Smooth muscle cell (in vitro differentiated cells): Measurements from ENCODE around the gene PEAK1. TPM values are rescaled to one million over a fixed set of nuclear protein-coding genes. Genes with fewer than 3 reads are reported as not detected.

ENCODE experiments used
- DNase-seq: peaks from one replicate; lab custom pipeline; 2025; ENCODE audit not compliant: unreplicated experiment; lab: John Stamatoyannopoulos, UW
- H2AFZ ChIP-seq: fragments of 200-600 bp; sonication (generic); 2 replicates; pipeline ENCODE4 v1.6.0; 2016; ENCODE audit warnings: antibody characterized with exemption, low read depth, mild to moderate bottlenecking
- H3F3A ChIP-seq: fragments of 200-600 bp; sonication (generic); 2 replicates; pipeline ENCODE4 v1.6.0; 2017; ENCODE audit warnings: antibody characterized with exemption, low read depth
- H3K27ac ChIP-seq: fragments of 200-600 bp; sonication (generic); 2 replicates; pipeline ENCODE4 v1.5.1; 2016; ENCODE audit warnings: low read depth, mild to moderate bottlenecking
- H3K27me3 ChIP-seq: fragments of 200-600 bp; sonication (generic); 2 replicates; pipeline ENCODE4 v1.6.1; 2016; ENCODE audit warnings: low read depth, mild to moderate bottlenecking
- H3K36me3 ChIP-seq: fragments of 200-600 bp; sonication (generic); 2 replicates; pipeline ENCODE4 v1.5.1; 2016; ENCODE audit warnings: low read depth
- H3K4me1 ChIP-seq: fragments of 200-600 bp; sonication (generic); 2 replicates; pipeline ENCODE4 v1.5.1; 2016; ENCODE audit warnings: low read depth
- H3K4me2 ChIP-seq: fragments of 200-600 bp; sonication (generic); 2 replicates; pipeline ENCODE4 v1.6.0; 2016; ENCODE audit warnings: mild to moderate bottlenecking
- H3K4me3 ChIP-seq: fragments of 200-600 bp; sonication (generic); 2 replicates; pipeline ENCODE4 v1.5.1; 2016; ENCODE audit warnings: mild to moderate bottlenecking
- H3K79me2 ChIP-seq: fragments of 200-600 bp; sonication (generic); 2 replicates; pipeline ENCODE4 v1.6.0; 2016; ENCODE audit warnings: low read depth, mild to moderate bottlenecking
- H3K9ac ChIP-seq: fragments of 200-600 bp; sonication (generic); 2 replicates; pipeline ENCODE4 v1.6.0; 2016; ENCODE audit warnings: low read depth
- H3K9me3 ChIP-seq: fragments of 200-600 bp; sonication (generic); replicated peaks from 2 replicates; pipeline ENCODE4 v1.5.1; 2016; ENCODE audit warnings: low read depth
- H4K20me1 ChIP-seq: fragments of 200-600 bp; sonication (generic); 2 replicates; pipeline ENCODE4 v1.6.0; 2016; ENCODE audit warnings: low read depth
- CTCF ChIP-seq: fragments of 200-600 bp; sonication (generic); IDR thresholded peaks from 2 replicates; pipeline ENCODE4 v1.5.1; 2017; ENCODE audit warnings: borderline replicate concordance, mild to moderate bottlenecking, antibody characterized with exemption; ENCODE audit not compliant: insufficient read depth, poor library complexity, severe bottlenecking
- WGBS: methylation state at CpG from one replicate; pipeline ENCODE4 v1.1.7; 2016; ENCODE audit warnings: low lambda C conversion rate; 5-methylcytosine and 5-hydroxymethylcytosine counted together
- polyA plus RNA-seq: library from polyadenylated mRNA; unstranded; fragments of >200 nt; fragmentation: Nextera tagmentation; extraction: Ambion mirVana; gene quantifications from 2 replicates; pipeline ENCODE4 v1.2.1, GENCODE V29; 2016
- total RNA-seq: library from RNA; depleted of rRNA; stranded (reverse); fragments of >200 nt; gene quantifications from 2 replicates; pipeline ENCODE4 v1.2.3, GENCODE V29; 2014

The PEAK1 gene
- total and polyA plus RNA-seq, 2 experiments from 2014 or later = 5.6 to 21.9 TPM

- Histone ChIP-seq H3K4me3 (no peak overlapping the region), H3F3A (no peaks in the 10 kb centered on the region), H4K20me1 (peaks cover 5% of the 10 kb centered on the region), H3K4me2 (no peak overlapping the region), H2AFZ (no peak overlapping the region), H3K9me3 (no peaks in the 10 kb centered on the region), H3K9ac (no peak overlapping the region), H3K79me2 (peaks cover 5% of the 10 kb centered on the region), H3K27me3 (no peaks in the 10 kb centered on the region), H3K36me3 (no peaks in the 10 kb centered on the region), H3K27ac (no peak overlapping the region), H3K4me1 (peaks cover 1% of the 10 kb centered on the region)
- TF ChIP-seq CTCF = no peak
- no peak for DNase-seq
- 87% methylated on average over 2 of the region's 2 CpGs for WGBS
Measured at GRCh38 chr15:77112838-77113504, 306.9 kb downstream of the PEAK1 start.

- no peak for TF ChIP-seq CTCF
- Histone ChIP-seq H3K27ac (no peak overlapping the region), H3K36me3 (no peaks in the 10 kb centered on the region), H3K4me1 (peaks cover 3% of the 10 kb centered on the region), H2AFZ (no peak overlapping the region), H3K4me2 (no peak overlapping the region), H3K79me2 (no peaks in the 10 kb centered on the region), H4K20me1 (no peaks in the 10 kb centered on the region), H3F3A (no peaks in the 10 kb centered on the region), H3K9ac (no peak overlapping the region), H3K27me3 (no peaks in the 10 kb centered on the region), H3K9me3 (no peaks in the 10 kb centered on the region), H3K4me3 (no peak overlapping the region)
- WGBS = 93% methylated on average over 3 of the region's 3 CpGs
- DNase-seq = no peak
Measured at GRCh38 chr15:77111789-77112188, 308.1 kb downstream of the PEAK1 start.

GRCh38 chr15:77107531-77108355, 312.2 kb downstream of the PEAK1 start:
- Histone ChIP-seq H3F3A (no peaks in the 10 kb centered on the region), H3K9ac (no peak overlapping the region), H3K36me3 (no peaks in the 10 kb centered on the region), H3K79me2 (no peaks in the 10 kb centered on the region), H2AFZ (no peak overlapping the region), H3K4me2 (no peak overlapping the region), H4K20me1 (no peaks in the 10 kb centered on the region), H3K9me3 (no peaks in the 10 kb centered on the region), H3K27ac (no peak overlapping the region), H3K27me3 (no peaks in the 10 kb centered on the region), H3K4me1 (peaks cover 7% of the 10 kb centered on the region), H3K4me3 (no peak overlapping the region)
- DNase-seq = no peak
- 56% methylated on average over 9 of the region's 9 CpGs for WGBS
- peak; percentile 57 for TF ChIP-seq CTCF
